DMS 273 (cell line): ENCODE measurements around the gene FAF1.
A peak's percentile ranks its signal among the peaks of the same experiment; 100 is the strongest.

Experiments
- DNase-seq: peaks from one replicate; lab custom pipeline; 2025; ENCODE audit not compliant: unreplicated experiment; lab: John Stamatoyannopoulos, UW

The FAF1 gene

GRCh38 chr1:50658459-50659076 lies 301.5 kb downstream of the FAF1 start:
- DNase-seq = no peak

- DNase-seq = no peak
Observed at GRCh38 chr1:50656931-50657330, 303.1 kb downstream of the FAF1 start.

GRCh38 chr1:50651476-50652263 lies 308.4 kb downstream of the FAF1 start:
- no peak for DNase-seq

- DNase-seq = no peak
Observed at GRCh38 chr1:50646526-50646925, 313.5 kb downstream of the FAF1 start.

- no peak for DNase-seq
Observed at GRCh38 chr1:50645139-50645538, 314.9 kb downstream of the FAF1 start.

GRCh38 chr1:50644447-50645105 lies 315.5 kb downstream of the FAF1 start:
- DNase-seq = no peak

- DNase-seq = no peak
Observed at GRCh38 chr1:50637460-50637859, 322.6 kb downstream of the FAF1 start.

GRCh38 chr1:50634251-50634650 lies 325.8 kb downstream of the FAF1 start:
- no peak for DNase-seq

GRCh38 chr1:50633465-50633864 lies 326.6 kb downstream of the FAF1 start:
- no peak for DNase-seq

GRCh38 chr1:50631161-50631560 lies 328.9 kb downstream of the FAF1 start:
- no peak for DNase-seq

GRCh38 chr1:50622259-50622658 lies 337.8 kb downstream of the FAF1 start:
- DNase-seq = no peak

GRCh38 chr1:50620680-50621329 lies 339.3 kb downstream of the FAF1 start:
- peak; percentile 35 for DNase-seq

GRCh38 chr1:50615036-50615750 lies 344.9 kb downstream of the FAF1 start:
- no peak for DNase-seq

GRCh38 chr1:50611675-50612074 lies 348.4 kb downstream of the FAF1 start:
- peak; percentile 19 for DNase-seq

- DNase-seq = peak; percentile 85
Observed at GRCh38 chr1:50610563-50610962, 349.5 kb downstream of the FAF1 start.

GRCh38 chr1:50609508-50609907 lies 350.6 kb downstream of the FAF1 start:
- DNase-seq = no peak

GRCh38 chr1:50605186-50605875 lies 354.7 kb downstream of the FAF1 start:
- peak; percentile 67 for DNase-seq

- peak; percentile 19 for DNase-seq
Observed at GRCh38 chr1:50604580-50604979, 355.5 kb downstream of the FAF1 start.

- peak; percentile 61 for DNase-seq
Observed at GRCh38 chr1:50603274-50604271, 356.5 kb downstream of the FAF1 start.
